GM23338 (cell line): Measurements from ENCODE around the gene ITPR2. TPM values are rescaled to one million over a fixed set of nuclear protein-coding genes. Genes with fewer than 3 reads are reported as not detected.

Experiments
- ATAC-seq: fragments of 200-7000 bp; cut with Tn5 transposase; 3 replicates; pipeline ENCODE4 v1.9.1; 2020
- DNase-seq: peaks from one replicate; pipeline ENCODE4 v3.0.0-alpha.2; 2015; ENCODE audit warnings: low spot score
- H2AFZ ChIP-seq: fragments of 200-600 bp; sonication (generic); 2 replicates; pipeline ENCODE4 v1.8.0; 2016; ENCODE audit warnings: antibody characterized with exemption, mild to moderate bottlenecking, moderate library complexity
- H3F3A ChIP-seq: fragments of 200-600 bp; sonication (generic); replicated peaks from 2 replicates; pipeline ENCODE4 v1.8.0; 2017; ENCODE audit warnings: antibody characterized with exemption, mixed run types, low read depth
- H3K27ac ChIP-seq: fragments of 200-600 bp; sonication (generic); 2 replicates; pipeline ENCODE4 v1.6.1; 2016; ENCODE audit warnings: low read depth
- H3K27me3 ChIP-seq: fragments of 200-600 bp; sonication (generic); 2 replicates; pipeline ENCODE4 v1.8.0; 2016; ENCODE audit warnings: mild to moderate bottlenecking, mixed run types, moderate library complexity; ENCODE audit not compliant: insufficient read depth
- H3K36me3 ChIP-seq: fragments of 200-600 bp; sonication (generic); 2 replicates; pipeline ENCODE4 v1.8.0; 2016; ENCODE audit warnings: mild to moderate bottlenecking; ENCODE audit not compliant: insufficient read depth
- H3K4me1 ChIP-seq: fragments of 200-600 bp; sonication (generic); 2 replicates; pipeline ENCODE4 v1.8.0; 2016; ENCODE audit warnings: mild to moderate bottlenecking, moderate library complexity; ENCODE audit not compliant: insufficient read depth
- H3K4me2 ChIP-seq: fragments of 200-600 bp; sonication (generic); 2 replicates; pipeline ENCODE4 v1.7.1; 2017; ENCODE audit warnings: mixed run types
- H3K4me3 ChIP-seq: fragments of 200-600 bp; sonication (generic); 2 replicates; pipeline ENCODE4 v1.6.1; 2016; ENCODE audit warnings: mixed run types
- H3K79me2 ChIP-seq: fragments of 200-600 bp; sonication (generic); replicated peaks from 2 replicates; pipeline ENCODE4 v1.8.0; 2017; ENCODE audit warnings: mild to moderate bottlenecking; ENCODE audit not compliant: insufficient read depth
- H3K9me2 ChIP-seq: fragments of 200-600 bp; sonication (generic); 2 replicates; pipeline ENCODE4 v1.8.0; 2017; ENCODE audit not compliant: insufficient read depth
- H4K20me1 ChIP-seq: fragments of 200-600 bp; sonication (generic); replicated peaks from 2 replicates; pipeline ENCODE4 v1.8.0; 2017; ENCODE audit warnings: mild to moderate bottlenecking; ENCODE audit not compliant: insufficient read depth
- H3K27ac Mint-ChIP-seq: 2 replicates; pipeline ENCODE4 v1.8.0; 2020; ENCODE audit warnings: inconsistent platforms, mild to moderate bottlenecking, moderate library complexity, mixed read lengths
- H3K27me3 Mint-ChIP-seq: 3 replicates; pipeline ENCODE4 v1.8.0; 2022; ENCODE audit warnings: low read depth, mild to moderate bottlenecking, moderate library complexity, mixed read lengths, inconsistent platforms; ENCODE audit not compliant: insufficient read depth, poor library complexity
- H3K36me3 Mint-ChIP-seq: 3 replicates; pipeline ENCODE4 v1.8.0; 2021; ENCODE audit warnings: low read depth, mild to moderate bottlenecking, inconsistent platforms, moderate library complexity, mixed read lengths
- H3K4me1 Mint-ChIP-seq: 3 replicates; pipeline ENCODE4 v1.8.0; 2020; ENCODE audit warnings: mild to moderate bottlenecking, inconsistent platforms, mixed read lengths
- H3K4me3 Mint-ChIP-seq: 3 replicates; pipeline ENCODE4 v1.8.0; 2021; ENCODE audit warnings: moderate library complexity, mild to moderate bottlenecking, inconsistent platforms, mixed read lengths
- H3K9me3 Mint-ChIP-seq: 3 replicates; pipeline ENCODE4 v1.8.0; 2020; ENCODE audit warnings: moderate library complexity, mild to moderate bottlenecking, inconsistent platforms, mixed read lengths
- CREB1 ChIP-seq: fragments of 250-450 bp; sonication (Bioruptor Pico); IDR thresholded peaks from 2 replicates; pipeline ENCODE4 v1.5.0; 2020; ENCODE audit warnings: low read depth, mild to moderate bottlenecking, moderate library complexity
- EZH2 ChIP-seq: fragments of 200-600 bp; sonication (generic); IDR thresholded peaks from one replicate; pipeline ENCODE4 v1.8.0; 2017; ENCODE audit warnings: antibody characterized with exemption, mild to moderate bottlenecking, low read depth; ENCODE audit not compliant: unreplicated experiment
- EZH2phosphoT487 ChIP-seq: fragments of 200-600 bp; sonication (generic); IDR thresholded peaks from one replicate; pipeline ENCODE4 v1.8.1; 2018; ENCODE audit warnings: antibody characterized with exemption; ENCODE audit not compliant: unreplicated experiment
- JUNB ChIP-seq: IDR thresholded peaks from one replicate; pipeline ENCODE4 v1.6.1; 2016; ENCODE audit warnings: antibody characterized with exemption; ENCODE audit not compliant: unreplicated experiment
- NANOG ChIP-seq: IDR thresholded peaks from 2 replicates; pipeline ENCODE4 v1.6.1; 2016; ENCODE audit warnings: antibody characterized with exemption, borderline replicate concordance
- REST ChIP-seq: IDR thresholded peaks from one replicate; pipeline ENCODE4 v1.6.1; 2018; ENCODE audit warnings: antibody characterized with exemption; ENCODE audit not compliant: unreplicated experiment
- STAT1 ChIP-seq: IDR thresholded peaks from one replicate; pipeline ENCODE4 v1.6.1; 2016; ENCODE audit warnings: antibody characterized with exemption; ENCODE audit not compliant: unreplicated experiment
- polyA plus RNA-seq: library from polyadenylated mRNA; unstranded; fragments of >200 nt; fragmentation: Nextera tagmentation; extraction: Ambion mirVana; gene quantifications from 2 replicates; pipeline ENCODE4 v1.2.1, GENCODE V29; 2016
- total RNA-seq: library from RNA; depleted of rRNA; stranded (reverse); fragments of >200 nt; shearing (Covaris generic); gene quantifications from 2 replicates; pipeline ENCODE4 v1.2.3, GENCODE V29; 2014
- TF ChIP-seq, protein P1 (sequence below): IDR thresholded peaks from 2 replicates; pipeline ENCODE4 v1.6.1; 2016; ENCODE audit warnings: antibody characterized with exemption
- TF ChIP-seq, protein P2 (sequence below), 2 experiments: fragments of 200-600 bp in 1 of 2; sonication (generic) in 1 of 2; conservative IDR thresholded peaks; 2 replicates each; pipeline versions ENCODE4 v1.5.1 to v1.6.1; 2016 to 2017; ENCODE audit warnings: antibody characterized with exemption in 2 of 2, low read depth in 2 of 2, mild to moderate bottlenecking in 2 of 2, moderate library complexity in 1 of 2

The ITPR2 gene
- total and polyA plus RNA-seq, 2 experiments from 2014 or later, result 44.5 to 65.2 TPM

- DNase-seq, result no peak
- Histone ChIP-seq H3K79me2 (peaks cover 100% of the 10 kb centered on the region), H3K27me3 (no peaks in the 10 kb centered on the region), H3K4me1 (peaks cover 65% of the 10 kb centered on the region), H3K36me3 (no peaks in the 10 kb centered on the region), H4K20me1 (peaks cover 12% of the 10 kb centered on the region), H2AFZ (no peak overlapping the region), H3K4me2 (no peak overlapping the region), H3F3A (no peaks in the 10 kb centered on the region), H3K9me2 (no peaks in the 10 kb centered on the region), H3K4me3 (no peak overlapping the region), H3K27ac (no peak overlapping the region)
- Mint-ChIP-seq H3K4me1 (peaks cover 51% of the 10 kb centered on the region), H3K9me3 (no peaks in the 10 kb centered on the region), H3K27ac (no peak overlapping the region), H3K36me3 (no peaks in the 10 kb centered on the region), H3K27me3 (peaks cover 3% of the 10 kb centered on the region), H3K4me3 (no peak overlapping the region)
- TF ChIP-seq STAT1, result no peak
- no peak for TF ChIP-seq CREB1 (CRISPR knock-in tag)
- TF ChIP-seq, protein P1, sequence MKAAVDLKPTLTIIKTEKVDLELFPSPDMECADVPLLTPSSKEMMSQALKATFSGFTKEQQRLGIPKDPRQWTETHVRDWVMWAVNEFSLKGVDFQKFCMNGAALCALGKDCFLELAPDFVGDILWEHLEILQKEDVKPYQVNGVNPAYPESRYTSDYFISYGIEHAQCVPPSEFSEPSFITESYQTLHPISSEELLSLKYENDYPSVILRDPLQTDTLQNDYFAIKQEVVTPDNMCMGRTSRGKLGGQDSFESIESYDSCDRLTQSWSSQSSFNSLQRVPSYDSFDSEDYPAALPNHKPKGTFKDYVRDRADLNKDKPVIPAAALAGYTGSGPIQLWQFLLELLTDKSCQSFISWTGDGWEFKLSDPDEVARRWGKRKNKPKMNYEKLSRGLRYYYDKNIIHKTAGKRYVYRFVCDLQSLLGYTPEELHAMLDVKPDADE, result no peak
- no peak for TF ChIP-seq REST
- TF ChIP-seq EZH2, result no peak
- no peak for ATAC-seq
Measured at GRCh38 chr12:26825459-26826016, 7.5 kb downstream of the ITPR2 start.

DNA sequence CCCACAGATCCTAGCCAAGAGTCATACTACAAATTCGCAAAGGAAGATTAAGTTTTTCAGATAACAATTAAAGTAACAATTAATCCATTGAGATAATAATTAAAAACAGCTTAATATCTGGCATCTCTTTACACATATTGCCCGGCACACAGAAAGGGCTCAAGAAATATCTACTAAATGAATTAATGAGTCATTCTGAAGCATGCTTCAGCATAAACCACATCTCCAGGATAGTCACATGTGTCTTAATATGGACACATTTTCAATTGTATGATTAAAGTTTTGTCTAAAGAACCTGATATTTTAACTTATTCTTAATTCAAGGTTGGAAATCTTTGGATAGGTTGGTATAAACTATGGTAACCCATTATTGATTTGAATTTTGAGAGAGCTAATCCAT, 9.6 kb downstream of the ITPR2 start:
- Histone ChIP-seq H3K27me3 (no peaks in the 10 kb centered on the region), H3K36me3 (no peaks in the 10 kb centered on the region), H3K4me3 (no peak overlapping the region), H3K79me2 (peaks cover 100% of the 10 kb centered on the region), H3K4me2 (no peak overlapping the region), H4K20me1 (peaks cover 5% of the 10 kb centered on the region), H3K4me1 (peaks cover 62% of the 10 kb centered on the region), H3F3A (no peaks in the 10 kb centered on the region), H3K27ac (no peak overlapping the region), H3K9me2 (no peaks in the 10 kb centered on the region), H2AFZ (no peak overlapping the region)
- peak overlapping the region; percentile 3; the same call in 1 of the 2 replicates for H3K27ac Mint-ChIP-seq
- no peak overlapping the region for H3K4me3 Mint-ChIP-seq
- DNase-seq (no peak), ATAC-seq (no peak)
- H3K9me3 Mint-ChIP-seq, result no peaks in the 10 kb centered on the region
- peaks cover 39% of the 10 kb centered on the region for H3K4me1 Mint-ChIP-seq
- no peaks in the 10 kb centered on the region for H3K36me3 Mint-ChIP-seq
- H3K27me3 Mint-ChIP-seq, result no peaks in the 10 kb centered on the region
- TF ChIP-seq JUNB (no peak), REST (no peak), NANOG (no peak), CREB1 (CRISPR knock-in tag) (no peak), EZH2phosphoT487 (no peak), EZH2 (no peak)
- TF ChIP-seq, protein P2, sequence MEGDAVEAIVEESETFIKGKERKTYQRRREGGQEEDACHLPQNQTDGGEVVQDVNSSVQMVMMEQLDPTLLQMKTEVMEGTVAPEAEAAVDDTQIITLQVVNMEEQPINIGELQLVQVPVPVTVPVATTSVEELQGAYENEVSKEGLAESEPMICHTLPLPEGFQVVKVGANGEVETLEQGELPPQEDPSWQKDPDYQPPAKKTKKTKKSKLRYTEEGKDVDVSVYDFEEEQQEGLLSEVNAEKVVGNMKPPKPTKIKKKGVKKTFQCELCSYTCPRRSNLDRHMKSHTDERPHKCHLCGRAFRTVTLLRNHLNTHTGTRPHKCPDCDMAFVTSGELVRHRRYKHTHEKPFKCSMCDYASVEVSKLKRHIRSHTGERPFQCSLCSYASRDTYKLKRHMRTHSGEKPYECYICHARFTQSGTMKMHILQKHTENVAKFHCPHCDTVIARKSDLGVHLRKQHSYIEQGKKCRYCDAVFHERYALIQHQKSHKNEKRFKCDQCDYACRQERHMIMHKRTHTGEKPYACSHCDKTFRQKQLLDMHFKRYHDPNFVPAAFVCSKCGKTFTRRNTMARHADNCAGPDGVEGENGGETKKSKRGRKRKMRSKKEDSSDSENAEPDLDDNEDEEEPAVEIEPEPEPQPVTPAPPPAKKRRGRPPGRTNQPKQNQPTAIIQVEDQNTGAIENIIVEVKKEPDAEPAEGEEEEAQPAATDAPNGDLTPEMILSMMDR (conservative IDR thresholded peaks at IDR 0.05; ENCODE audit: low read depth in 2 of 2), result no peak
- TF ChIP-seq, protein P1, result no peak
